ENCODE data around the gene MYO3B.
"Not testable (repeated sequence)": the region's sequence is repeated elsewhere in the genome, so short reads cannot be mapped to it uniquely, and the experiment has no call there.

MYO3B gene

DNA sequence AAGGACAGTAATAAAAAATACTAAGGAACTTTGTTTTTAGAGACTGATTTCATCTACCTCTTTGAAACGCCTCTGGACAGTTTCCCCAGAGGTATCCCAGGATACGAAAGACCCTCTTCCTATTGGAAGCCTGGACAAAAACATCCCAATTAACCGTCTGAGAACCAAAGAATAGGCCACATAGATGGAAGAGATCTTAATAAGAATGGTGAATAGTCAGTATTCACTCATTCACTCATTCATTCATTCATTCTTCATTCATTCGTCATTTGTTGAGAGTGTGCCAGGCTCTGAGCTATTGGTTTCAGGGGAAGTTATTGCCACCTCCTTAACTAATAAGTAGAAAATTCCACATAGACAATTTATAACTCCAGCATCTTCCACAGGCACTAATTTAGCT, 464.0 kb downstream of the MYO3B start:
- no peak for DNase-seq (ENCODE audit: low read depth)

DNA sequence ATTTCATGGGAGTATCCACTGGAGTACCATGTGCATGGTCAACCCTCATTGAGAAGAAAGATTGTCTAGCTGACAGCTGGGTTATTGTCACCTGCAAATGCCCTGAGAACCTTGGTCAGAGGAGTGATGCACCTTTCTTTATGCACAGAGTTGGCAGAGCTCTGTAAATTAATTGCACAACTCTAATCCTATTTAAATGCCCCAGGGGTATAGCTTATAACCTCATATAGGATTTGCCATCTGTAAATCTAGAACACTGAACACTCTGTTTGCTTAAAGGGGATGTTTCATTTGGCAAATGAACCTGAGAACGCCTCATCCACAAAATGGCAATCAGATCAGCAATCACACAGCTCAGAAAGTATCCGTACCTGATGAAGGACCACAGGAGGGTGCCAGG, 465.4 kb downstream of the MYO3B start:
- DNase-seq (ENCODE audit: low read depth) = no peak

DNA sequence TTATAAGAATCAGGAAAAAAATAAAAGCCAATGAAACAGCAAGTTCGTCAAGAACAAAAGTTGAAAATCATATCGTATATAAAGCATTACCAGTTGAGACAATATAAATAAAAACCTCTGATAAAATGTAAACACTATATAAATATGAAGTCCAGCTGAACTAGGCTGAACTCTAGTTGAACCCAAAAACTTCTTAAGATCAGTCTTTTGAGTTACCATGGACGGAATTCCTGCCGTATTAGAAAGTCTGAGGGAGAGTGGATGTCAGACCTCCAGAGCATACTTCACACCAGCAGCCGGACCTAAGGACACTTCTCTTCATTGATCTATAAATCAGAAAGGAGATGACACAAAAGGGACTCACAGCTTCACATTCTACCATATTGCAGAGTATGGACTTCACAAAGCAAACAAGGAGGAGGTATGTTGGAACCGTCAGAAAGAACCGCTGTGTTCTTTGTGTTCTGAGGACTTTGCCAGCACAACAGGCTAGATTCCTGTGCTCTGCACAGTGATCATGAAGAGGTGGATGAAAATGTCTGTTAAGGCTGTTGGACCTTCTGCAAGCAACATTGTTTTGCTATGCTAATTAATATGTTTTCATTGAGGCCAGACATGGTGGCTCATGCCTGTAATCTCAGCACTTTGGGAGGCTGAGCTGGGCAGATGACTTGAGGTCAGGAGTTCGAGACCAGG, 469.9 kb downstream of the MYO3B start:
- peak; percentile 8 for DNase-seq (ENCODE audit: low read depth)

DNA sequence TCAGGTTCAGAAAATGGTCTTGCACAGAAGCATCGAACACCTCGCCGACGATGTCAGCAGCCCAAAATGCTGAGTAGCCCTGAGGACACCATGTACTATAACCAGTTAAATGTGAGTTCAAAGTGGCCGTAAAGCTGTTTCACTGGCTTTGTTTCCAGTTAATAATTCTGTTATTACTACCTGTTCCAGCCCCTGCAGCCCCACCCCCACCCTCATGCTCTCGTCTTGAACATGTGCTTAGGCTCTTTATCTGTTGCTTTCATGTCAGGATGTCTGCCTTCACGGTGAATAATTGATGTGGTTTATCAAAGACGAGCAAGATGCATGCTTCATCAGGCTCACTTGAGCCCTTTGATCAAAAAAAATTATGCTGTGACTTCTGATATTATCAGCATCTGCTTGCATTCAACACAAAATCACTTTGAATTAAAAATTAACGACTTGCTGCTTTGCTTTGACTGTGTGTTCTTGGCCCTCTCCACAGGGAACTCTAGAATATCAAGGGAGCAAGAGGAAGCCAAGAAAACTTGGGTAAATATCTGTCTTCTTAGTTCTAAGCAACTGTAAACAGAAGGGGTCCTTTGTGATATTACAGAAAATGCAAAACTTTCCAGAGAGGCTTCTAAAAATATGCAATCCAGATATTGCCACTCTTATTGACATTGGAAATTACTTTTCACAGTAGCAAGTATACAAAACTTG, 473.8 kb downstream of the MYO3B start:
- DNase-seq (ENCODE audit: low read depth) = no peak

DNA sequence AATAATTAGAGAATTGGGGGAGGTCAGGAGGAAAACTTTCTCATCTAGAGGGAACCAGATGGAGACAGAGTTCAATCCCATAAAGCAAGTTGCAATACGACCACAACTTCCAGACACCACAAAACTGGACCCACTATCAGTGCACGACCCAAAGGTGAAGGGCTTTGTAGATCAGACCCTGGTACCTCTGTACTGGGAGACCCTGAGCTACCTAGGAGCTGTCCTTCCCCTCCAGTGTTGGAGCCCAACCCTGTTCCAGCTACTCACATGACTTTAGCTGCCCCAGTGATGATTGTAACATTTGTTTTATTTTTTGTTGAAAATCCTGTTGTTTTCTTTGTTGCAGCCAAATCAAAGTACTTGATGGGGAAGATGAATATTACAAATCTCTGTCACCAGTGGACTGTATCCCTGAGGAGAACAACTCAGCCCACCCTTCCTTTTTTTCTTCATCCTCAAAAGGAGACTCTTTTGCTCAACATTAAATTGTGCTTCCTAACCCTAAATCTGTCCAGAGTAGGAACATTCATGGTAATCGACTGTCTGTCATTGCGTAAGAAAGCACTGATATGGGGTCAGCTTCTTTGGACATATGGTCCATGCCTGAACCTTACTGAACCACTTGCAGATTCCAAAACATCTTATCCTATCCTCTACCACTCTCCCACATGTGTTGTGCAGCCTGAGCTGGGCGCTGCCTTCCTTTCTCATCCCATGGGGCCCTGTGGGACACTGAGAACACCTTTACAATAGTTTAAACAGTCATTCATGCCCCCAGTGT, 474.9 kb downstream of the MYO3B start:
- DNase-seq (ENCODE audit: low read depth) = no peak

DNA sequence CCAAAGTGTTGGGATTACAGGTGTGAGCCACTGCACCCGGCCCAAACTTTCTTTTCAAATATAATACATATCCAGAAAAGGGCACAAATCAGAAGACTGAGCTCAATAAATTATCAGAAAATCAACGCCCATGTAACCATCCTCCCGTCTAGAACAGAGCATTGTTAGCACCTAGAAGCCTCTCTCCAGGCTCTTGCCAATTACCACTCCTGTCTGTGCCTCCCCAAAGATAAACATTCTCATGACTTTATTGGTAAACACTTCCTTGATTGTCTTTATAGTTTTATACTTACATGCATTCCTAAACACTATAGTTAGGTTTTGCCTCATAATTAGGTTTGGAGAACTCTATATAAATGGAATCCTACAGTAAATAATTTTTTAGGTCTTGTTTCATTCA, 478.7 kb downstream of the MYO3B start:
- no peak for DNase-seq (ENCODE audit: low read depth)

DNA sequence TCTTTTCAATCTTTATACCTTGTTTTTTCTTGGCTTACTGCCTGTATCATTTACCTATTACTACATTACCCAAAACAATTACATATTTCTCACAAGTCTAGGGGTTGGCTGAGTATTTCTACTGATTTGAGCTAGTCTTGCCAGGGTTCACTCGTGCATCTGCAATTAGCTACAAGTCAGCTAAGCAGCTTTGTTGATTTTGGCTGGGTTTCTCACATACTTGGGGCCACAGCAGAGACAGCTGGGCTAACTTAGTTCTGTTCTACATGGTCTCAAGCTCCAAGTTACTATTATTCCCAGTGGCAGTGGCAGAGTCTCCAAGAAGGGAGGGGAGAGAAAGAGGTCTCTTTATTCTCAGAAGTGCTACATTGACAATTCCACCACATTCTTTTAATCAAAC, 482.5 kb downstream of the MYO3B start:
- peak; percentile 50 for DNase-seq (ENCODE audit: low read depth)

DNA sequence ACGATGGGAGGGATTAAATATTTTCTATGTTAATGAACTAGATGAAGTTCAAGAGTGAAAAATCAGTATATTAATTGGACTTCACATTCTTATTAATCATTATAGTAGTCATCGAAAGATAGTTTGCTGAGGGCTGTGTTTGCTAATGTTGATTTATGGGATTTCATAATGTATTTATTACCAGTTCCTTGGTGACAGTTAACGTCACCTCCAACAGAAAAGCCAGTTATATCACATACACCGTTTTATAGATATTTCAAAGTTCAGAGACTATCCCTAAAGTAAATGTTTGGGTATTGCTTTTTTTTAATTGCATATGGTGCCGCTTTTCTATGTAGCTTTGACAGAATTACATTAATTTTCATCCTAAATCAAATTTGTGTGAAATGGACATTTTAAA, 487.8 kb downstream of the MYO3B start:
- no peak for DNase-seq (ENCODE audit: low read depth)

DNA sequence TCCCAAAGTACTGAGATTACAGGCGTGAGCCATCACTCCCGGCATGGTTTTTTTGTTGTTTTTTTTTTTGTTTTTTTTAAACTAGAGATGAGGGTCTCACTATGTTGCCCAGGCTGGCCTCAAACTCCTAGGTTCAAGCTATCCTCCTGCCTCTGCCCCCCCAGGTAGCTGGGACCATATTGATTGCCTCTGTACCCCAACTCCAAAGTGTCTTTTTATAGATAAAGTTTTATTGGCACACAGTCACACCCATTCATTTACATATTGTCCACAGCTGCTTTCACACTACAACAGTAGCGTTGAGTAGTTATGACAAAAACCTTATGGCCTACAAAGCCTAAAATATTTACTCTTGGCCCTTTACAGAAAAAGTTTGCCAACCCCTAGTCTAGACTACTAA, 492.0 kb downstream of the MYO3B start:
- no peak for DNase-seq (ENCODE audit: low read depth)

DNA sequence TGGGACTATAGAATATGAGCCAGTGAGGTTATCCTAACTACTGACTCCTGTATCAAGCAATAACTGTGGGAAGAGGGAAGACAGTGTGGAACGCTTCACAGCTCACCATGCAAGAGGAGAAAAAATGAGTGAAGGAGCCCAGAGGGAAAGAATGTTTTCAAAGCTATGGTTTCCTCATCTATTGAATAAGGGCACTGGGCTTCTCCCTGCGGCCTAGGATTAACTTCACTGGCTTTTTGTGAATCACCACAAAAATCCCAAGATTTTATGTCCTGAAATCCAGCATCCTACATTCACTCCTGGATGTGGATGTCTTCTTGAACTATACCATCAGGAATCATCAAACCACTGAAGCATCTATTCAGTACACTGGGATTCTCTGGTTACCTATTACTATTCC, 492.7 kb downstream of the MYO3B start:
- no peak for DNase-seq (ENCODE audit: low read depth)

DNA sequence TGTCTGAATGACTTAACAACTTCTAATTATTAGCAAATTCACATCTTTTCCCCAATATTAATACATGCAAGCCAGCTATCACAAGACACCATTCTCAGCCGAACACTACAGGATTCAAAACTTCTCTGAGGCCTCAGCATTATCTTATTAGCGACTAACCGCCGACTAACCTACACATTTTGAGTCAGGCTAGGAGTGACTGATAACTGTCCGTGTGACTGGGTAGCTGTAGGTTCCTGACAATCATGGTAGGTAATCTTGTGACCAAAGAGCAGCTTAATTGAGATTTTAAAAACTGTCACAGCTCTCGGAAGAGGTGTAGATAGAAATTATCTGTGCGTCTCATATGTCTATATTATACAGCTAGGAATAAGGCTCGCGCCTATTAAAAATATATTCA, 493.1 kb downstream of the MYO3B start:
- DNase-seq (ENCODE audit: low read depth) = no peak

DNA sequence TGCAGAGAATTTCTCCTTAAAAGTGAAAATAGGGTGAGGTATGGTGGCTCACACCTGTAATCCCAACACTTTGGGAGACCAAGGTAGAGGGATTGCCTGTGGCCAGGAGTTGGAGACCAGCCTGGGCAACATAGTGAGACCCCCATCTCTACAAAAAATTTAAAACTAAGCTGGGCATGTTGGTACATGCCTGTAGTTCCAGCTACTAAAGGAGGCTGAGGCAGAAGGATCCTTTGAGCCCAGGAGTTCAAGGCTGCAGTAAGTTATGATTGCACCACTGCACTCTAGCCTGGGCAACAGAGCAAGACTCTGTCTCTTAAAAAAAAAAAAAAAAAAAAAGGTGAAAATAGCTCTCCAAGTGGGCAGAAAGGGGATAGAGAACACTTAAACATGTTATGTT, 496.3 kb downstream of the MYO3B start:
- not testable (repeated sequence) for DNase-seq (ENCODE audit: low read depth)

DNA sequence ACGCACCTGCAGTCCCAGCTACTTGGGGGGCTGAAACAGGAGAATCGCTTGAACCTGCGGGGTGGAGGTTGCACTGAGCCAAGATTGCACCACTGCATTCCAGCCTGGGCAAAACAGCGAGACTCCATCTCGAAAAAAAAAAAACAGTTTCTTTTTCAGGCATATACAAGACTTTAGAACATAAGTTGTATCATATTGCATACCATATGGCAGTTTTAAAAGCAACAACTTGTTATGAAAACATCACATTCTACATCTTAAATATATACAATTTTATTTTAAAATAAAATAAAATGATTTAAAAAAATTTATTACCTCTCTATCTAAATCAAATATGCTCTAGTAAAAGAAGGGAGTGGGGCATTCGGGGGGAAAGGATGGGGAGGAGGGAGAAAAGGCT, 497.8 kb downstream of the MYO3B start:
- DNase-seq (ENCODE audit: low read depth) = no peak

DNA sequence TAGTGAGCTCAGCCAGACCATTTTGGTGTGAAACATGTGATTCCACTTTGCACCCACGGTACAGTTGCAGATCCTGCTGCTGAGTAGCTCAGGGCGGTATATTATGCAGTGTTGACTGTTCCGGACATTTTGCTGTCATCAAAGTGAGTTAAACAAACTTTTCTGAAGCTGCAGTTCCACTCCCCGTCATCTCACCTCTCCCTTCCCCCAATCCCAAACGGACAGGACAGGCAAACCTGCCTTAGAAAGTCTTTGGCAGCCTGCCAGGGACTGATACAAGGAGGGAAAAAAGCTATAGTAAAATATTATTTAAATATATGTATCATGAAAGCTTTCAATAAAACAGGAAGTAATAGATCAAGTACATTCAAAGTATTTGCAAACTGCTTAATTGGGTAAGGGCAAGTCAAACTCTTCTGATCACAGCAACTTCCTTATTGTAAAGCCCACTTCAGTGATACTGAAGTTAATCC, 501.7 kb downstream of the MYO3B start:
- DNase-seq (ENCODE audit: low read depth) = no peak

DNA sequence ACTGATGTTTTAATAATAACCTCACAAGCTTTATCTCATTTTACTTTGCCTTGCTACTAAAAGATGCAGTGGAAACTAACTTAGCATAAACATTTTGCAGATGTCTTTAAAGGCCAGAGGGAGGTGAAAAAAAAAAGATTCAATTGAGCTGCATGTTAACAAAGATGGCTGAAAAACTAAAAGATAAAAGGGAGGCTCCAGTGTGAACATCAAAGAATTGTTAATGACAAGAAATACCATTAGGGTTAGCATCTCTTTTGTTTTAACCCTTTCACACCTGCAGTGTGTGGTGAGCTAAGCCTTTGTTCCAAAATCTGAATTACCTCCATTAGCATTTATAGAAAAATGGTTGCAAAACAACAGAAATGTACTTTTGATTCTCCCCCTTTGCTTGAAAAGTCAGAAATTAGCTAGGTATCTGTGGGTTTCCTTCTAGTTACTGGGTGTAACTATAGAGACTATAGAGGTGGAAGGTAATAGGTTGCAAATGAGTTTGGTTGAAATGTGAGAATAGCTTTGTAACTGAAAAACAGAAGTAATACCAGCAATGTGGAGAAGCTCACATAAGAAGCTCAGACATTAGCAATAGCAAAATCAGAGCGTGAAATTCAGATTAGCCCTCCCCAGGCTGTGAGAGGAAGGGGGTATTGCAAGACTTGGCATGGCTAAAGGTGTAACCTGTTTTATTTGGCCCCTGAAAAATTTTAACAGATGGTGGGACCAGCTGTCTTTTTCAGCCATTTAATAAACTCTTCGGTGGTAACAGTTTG, 502.4 kb downstream of the MYO3B start:
- DNase-seq (ENCODE audit: low read depth) = no peak

DNA sequence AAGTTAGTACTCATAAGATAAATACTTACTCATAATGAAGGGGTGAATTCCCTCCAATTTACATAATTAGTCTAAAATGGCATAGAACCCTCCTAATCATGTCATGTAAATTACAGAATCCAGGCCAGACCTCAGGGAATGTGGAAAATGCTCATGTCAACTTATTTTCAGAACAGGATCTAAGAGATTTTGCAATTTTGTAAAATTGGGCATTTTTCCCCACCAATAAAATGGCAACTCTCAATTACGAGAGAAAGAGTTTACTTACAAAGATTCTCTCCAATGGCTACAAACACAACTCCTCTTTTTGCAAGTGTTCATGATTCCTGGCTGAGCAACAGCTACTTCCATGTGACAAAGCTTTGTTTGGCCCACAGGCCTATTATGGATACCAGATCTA, 503.4 kb downstream of the MYO3B start:
- DNase-seq (ENCODE audit: low read depth) = no peak

DNA sequence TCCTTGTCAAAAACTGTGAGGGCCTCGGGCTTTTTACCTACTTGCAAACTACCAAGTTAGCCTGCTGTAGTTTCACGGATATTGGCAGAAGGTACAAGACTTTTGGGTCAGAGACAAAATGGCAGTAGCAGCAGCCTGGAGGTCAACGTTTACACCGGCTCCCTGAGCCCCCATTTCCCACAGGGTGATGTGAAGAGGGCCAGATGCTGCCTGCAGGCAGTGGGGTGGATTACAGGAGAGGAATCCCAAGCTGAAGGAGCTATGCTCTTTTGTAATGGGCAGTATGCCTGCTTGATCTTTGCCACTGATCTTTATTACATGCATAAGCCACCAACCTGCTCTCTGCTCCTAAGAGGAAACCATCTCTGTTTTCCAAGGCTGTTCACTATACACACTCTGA, 507.6 kb downstream of the MYO3B start:
- DNase-seq (ENCODE audit: low read depth) = no peak

DNA sequence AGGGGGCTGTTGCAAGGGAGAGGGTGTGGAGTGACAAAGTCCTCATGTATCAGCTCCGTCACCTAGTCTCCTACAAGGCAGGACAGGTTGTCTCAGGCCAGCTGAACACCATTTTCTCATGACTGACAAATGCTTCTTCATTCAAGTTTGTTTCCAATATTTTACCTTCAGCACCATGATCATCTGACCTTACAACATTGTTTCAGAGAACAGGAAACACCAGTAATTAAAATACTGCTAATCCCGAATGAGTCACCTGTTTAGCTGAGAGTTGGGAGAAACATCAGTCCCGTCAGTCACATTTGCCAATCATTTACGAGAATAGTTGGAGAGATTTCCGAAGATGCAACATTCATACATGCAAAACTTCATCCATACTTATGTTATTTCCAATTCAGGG, 511.5 kb downstream of the MYO3B start:
- no peak for DNase-seq (ENCODE audit: low read depth)

DNA sequence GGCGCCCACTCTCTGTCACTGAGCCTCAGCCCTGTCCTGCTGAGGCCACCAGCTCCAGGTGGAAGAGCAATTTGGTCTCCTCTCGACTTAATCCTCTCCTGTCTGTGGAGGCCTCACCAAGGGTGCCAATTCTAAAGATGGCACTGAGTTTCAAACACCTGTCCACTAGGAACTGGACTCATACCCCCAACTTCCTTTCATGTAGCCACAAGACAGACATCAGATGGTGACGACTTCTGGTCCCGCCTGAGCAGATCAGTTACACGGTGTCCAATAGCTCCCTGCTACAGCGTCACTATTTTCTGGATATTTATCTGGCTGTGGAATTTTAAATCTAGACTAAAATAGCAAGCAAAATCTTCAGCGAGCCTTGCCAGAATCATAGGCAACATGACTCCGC, 512.7 kb downstream of the MYO3B start:
- DNase-seq (ENCODE audit: low read depth) = no peak

DNA sequence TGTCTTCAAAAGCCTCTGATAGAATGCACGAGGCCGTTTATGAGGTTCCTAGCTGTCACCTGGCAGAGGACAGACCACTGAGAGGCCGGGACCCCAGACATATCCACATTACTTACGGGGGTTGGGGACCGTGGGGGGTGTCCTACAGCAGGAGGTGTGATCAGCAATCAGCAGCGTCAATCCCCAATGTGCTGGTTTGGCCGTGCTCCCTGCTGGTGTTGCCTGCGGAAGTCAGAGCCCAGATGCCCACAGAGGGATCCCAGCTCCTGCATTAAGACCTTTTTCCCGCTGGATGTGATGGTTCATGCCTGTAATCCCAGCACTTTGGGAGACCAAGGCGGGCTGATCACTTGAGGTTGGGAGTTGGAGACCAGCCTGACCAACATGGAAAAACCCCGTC, 516.4 kb downstream of the MYO3B start:
- no peak for DNase-seq (ENCODE audit: low read depth)

DNA sequence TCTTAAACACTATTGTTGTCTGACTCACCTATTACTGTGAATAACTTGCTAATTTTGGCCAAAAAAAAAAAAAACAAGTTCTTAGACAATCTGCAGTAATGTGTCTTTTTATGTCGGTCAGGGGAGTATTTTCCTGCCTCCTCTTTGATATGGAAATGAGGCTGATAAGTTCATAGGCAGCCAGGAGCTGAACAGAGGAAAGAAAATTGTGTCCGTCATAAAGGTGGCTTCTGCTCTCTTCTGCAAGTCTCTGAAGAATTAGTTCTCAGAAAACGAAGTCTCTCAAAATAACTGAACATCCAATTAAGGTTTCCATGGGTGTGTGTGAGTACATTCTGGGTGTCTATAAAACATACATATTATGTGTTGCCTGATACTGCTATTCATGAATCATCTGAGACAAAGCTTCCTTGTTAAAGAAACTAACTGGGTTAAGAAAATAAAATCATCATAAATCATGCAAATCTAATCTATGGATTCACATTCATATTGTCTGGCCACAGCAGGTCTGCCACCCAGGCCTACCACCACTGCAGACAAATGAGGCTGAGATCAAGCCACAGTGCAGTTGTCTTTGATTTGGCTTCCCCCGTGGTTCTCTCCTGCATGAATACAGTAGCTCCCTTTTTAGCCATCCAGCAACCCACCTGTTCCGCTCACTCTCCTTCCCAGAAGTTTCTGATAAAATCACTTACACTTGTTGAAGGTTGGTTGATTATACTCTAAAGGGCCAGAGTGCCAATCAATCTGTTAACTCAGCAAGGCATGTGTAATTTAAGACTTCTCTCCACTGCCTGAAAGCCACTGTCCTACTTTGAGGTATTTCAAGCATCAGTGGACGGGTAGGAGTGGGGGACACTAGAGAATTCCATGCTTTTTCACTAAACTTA, 517.8 kb downstream of the MYO3B start:
- DNase-seq (ENCODE audit: low read depth) = no peak

Data from iris pigment epithelial cell (primary cell).